Tracheal epithelial cell (primary cell): Measurements from ENCODE around the gene PTCSC3. TPM values are rescaled to one million over a fixed set of nuclear protein-coding genes. Genes with fewer than 3 reads are reported as not detected.

ENCODE experiments used
- total RNA-seq: library from RNA; depleted of rRNA; stranded (reverse); fragments of >200 nt; gene quantifications from 2 replicates; pipeline ENCODE4 v1.2.1, GENCODE V29; 2014

The PTCSC3 gene
- not detected in 2 replicates for total RNA-seq

GRCh38 chr14:36176524-36176923, at the start of gene PTCSC3:
TSS of gene PTCSC3 (minus strand) at chr14:36176722.

Other genes with a start within 250 kb of the PTCSC3 start
- 4.6 and 5.5 TPM in 2 replicates for gene MBIP, start 143.9 kb upstream of the PTCSC3 start, total RNA-seq